HepG2 (cell line): Measurements from ENCODE around the gene OTULINL.

Source experiments
- CTCF ChIP-seq: sonication (generic); formaldehyde crosslinking; IDR thresholded peaks from 2 replicates; pipeline ENCODE4 v1.5.0; 2020; ENCODE audit warnings: mild to moderate bottlenecking, missing genetic modification reagents, moderate library complexity
- EHMT2 ChIP-seq: fragments of 200-600 bp; sonication (generic); IDR thresholded peaks from 2 replicates; pipeline ENCODE4 v1.7.0; 2017; ENCODE audit warnings: antibody characterized with exemption, low read depth, low read length, borderline replicate concordance
- ELK4 ChIP-seq: sonication (generic); formaldehyde crosslinking; IDR thresholded peaks from 2 replicates; pipeline ENCODE4 v1.9.0; 2021; ENCODE audit warnings: missing genetic modification reagents, borderline replicate concordance
- EP300 ChIP-seq, 3 experiments: sonication (generic) in 1 of 3; formaldehyde crosslinking in 1 of 3; IDR thresholded peaks; 2 replicates each; pipeline versions ENCODE4 v1.5.1 to v1.6.1; 2011 to 2020; ENCODE audit warnings: low read depth in 2 of 3, low read length in 2 of 3, borderline replicate concordance in 1 of 3, improper control_type of control experiment in 1 of 3, mild to moderate bottlenecking in 1 of 3, missing genetic modification reagents in 1 of 3, moderate library complexity in 1 of 3
- FOSL1 ChIP-seq: sonication (generic); formaldehyde crosslinking; IDR thresholded peaks from 2 replicates; pipeline ENCODE4 v1.9.0; 2021; ENCODE audit warnings: missing genetic modification reagents, borderline replicate concordance
- HCFC1 ChIP-seq: fragments of 150-350 bp; IDR thresholded peaks from 2 replicates; pipeline ENCODE4 v1.6.1; 2014; ENCODE audit warnings: low read depth, low read length
- JUN ChIP-seq: sonication (generic); formaldehyde crosslinking; IDR thresholded peaks from 2 replicates; pipeline ENCODE4 v1.4.0; 2020; ENCODE audit warnings: mild to moderate bottlenecking, missing genetic modification reagents
- ZNF547 ChIP-seq: sonication (generic); formaldehyde crosslinking; IDR thresholded peaks from 2 replicates; pipeline ENCODE4 v1.5.1; 2020; ENCODE audit warnings: mild to moderate bottlenecking, missing genetic modification reagents

- TF ChIP-seq ZNF547, result no peak
- TF ChIP-seq CTCF (CRISPR knock-in tag), result no peak
- TF ChIP-seq EHMT2, result no peak
- no peak for TF ChIP-seq FOSL1 (CRISPR knock-in tag)
- no peak for TF ChIP-seq EP300 (IDR thresholded peaks at IDR 0.05; ENCODE audit: low read depth in 2 of 2, low read length in 2 of 2)
- no peak for TF ChIP-seq EP300 (CRISPR knock-in tag; IDR thresholded peaks at IDR 0.05; ENCODE audit: borderline replicate concordance)
- no peak for TF ChIP-seq JUN (CRISPR knock-in tag)
- TF ChIP-seq HCFC1, result no peak
- TF ChIP-seq ELK4 (CRISPR knock-in tag), result no peak
These were observed 25.5 kb downstream of the OTULINL start for GRCh38 chr5:14607104-14607503.
